GM18505 (cell line): ENCODE data around the gene SLC26A11.
"Not testable (repeated sequence)": the region's sequence is repeated elsewhere in the genome, so short reads cannot be mapped to it uniquely, and the experiment has no call there.

Experiments used
- ATAC-seq: cut with Tn5 transposase; IDR thresholded peaks from one replicate; pipeline ENCODE4 v1.9.1; 2021; ENCODE audit not compliant: unreplicated experiment
- POLR2A ChIP-seq: IDR thresholded peaks from 4 replicates; pipeline ENCODE4 v1.6.1; 2011; ENCODE audit warnings: borderline replicate concordance; ENCODE audit not compliant: insufficient read depth, insufficient read length; ENCODE audit errors: extremely low read depth

Gene SLC26A11

GRCh38 chr17:80187090-80187489, 33.1 kb upstream of the SLC26A11 start:
- TF ChIP-seq POLR2A = no peak
- ATAC-seq = no peak

GRCh38 chr17:80187515-80187941, 32.7 kb upstream of the SLC26A11 start:
- TF ChIP-seq POLR2A = no peak
- no peak for ATAC-seq

- TF ChIP-seq POLR2A = no peak
- no peak for ATAC-seq
Measured at GRCh38 chr17:80189611-80190010, 30.6 kb upstream of the SLC26A11 start.

GRCh38 chr17:80190716-80191115, 29.5 kb upstream of the SLC26A11 start:
- no peak for TF ChIP-seq POLR2A
- no peak for ATAC-seq

GRCh38 chr17:80191192-80191591, 29.0 kb upstream of the SLC26A11 start:
- no peak for TF ChIP-seq POLR2A
- ATAC-seq = no peak

DNA sequence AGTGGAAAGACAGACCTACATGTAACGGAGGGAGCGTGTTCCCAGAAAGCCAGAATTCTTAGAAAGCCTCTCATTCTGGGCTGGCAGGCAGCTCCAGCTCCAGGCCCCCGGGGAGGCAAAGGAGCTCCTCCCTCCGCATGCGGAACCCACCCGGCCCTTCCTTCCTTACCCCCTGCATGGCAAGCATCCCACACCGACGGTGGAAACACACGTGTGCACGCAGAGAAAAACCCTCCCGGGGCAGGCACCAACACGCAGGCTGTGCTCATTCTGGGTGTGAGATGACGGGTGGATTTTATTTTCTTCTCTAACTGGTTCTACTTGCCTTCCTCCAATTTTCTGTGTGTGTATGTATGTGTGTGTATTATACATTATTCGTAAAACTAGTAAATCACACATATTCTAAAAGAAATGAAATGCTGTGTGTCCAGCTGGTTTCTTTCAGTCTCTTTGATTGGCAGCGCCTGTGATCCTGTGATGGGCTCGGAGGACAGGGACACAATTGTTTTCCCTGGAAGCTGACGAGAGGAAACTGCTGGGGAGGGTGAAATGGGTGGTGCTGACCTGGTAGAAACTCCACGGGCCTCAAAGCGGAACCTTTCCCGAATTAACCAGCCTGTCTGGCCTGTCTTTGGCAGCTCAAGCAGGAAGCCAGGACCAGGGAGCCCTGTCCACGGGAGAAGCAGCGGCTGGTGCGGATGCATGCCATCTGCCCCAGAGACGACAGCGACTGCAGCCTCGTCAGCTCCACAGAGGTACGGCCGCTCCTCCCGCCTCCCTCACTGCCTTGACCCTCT, 28.2 kb upstream of the SLC26A11 start:
- no peak for TF ChIP-seq POLR2A
- ATAC-seq = no peak

GRCh38 chr17:80195141-80195540, 25.1 kb upstream of the SLC26A11 start:
- no peak for ATAC-seq
- no peak for TF ChIP-seq POLR2A

DNA sequence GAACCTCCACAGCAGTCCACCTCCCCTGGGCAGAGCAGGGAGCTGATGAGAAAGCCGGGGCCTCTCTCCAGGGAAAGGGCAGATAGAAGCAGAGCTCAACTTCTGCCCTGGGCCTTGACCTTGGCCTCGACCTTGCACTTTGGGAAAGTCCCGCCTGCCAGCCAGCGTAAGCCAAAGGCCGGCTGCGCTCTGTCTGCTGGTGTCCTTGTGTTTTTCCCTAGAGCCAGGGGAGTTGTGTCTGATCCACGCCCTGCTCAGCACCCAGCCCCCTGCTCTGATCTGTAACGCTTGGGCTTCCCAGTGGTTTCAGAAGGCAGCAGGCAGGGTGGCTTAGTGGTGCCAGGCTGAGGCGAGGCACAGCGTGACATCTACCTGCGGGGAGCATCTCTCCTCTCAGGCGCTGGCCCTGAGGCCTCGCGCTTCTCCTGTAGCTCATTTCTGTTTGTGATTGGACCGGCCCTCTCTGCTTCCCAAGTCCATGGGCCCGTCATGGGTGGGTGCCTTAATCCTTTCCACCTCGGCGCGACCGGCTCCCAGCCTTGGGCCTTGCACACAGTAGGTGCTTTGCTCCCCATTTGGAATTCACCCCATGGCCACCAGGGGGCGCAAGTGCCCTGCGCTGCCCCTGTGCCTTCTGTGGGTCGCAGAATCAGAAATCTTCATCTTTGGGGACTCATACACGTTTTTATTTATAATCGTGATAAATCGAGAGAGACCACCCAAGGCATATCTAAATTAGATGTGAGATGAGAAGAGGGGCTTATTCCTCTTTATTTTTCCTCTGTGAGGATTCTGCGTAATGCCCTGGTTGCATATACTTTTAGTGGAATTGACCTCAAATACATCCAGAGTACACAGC, 24.3 kb upstream of the SLC26A11 start:
- ATAC-seq = no peak
- no peak for TF ChIP-seq POLR2A

DNA sequence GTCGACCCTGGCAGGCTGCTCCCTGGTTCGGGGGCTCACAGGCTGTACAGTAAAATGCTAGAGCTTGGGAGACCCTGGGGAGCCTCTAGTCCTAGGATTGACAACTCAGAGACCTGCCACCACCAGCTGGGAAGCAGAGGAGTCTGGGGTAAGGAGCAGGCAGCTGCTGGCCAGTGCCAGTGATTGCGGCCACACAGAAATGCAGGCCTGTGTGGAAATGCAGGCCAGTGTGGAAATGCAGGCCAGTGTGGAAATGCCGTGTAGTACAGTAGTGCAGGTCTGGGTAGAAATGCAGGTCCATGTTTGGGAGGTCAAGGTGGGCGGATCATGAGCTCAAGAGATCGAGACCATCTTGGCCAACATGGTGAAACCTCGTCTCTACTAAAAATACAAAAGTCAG, 23.6 kb upstream of the SLC26A11 start:
- TF ChIP-seq POLR2A = no peak
- ATAC-seq = no peak

- TF ChIP-seq POLR2A = no peak
- ATAC-seq = no peak
Measured at GRCh38 chr17:80198144-80198661, 22.0 kb upstream of the SLC26A11 start.

- not testable (repeated sequence) for ATAC-seq
Measured at GRCh38 chr17:80199295-80199694, 20.9 kb upstream of the SLC26A11 start.

DNA sequence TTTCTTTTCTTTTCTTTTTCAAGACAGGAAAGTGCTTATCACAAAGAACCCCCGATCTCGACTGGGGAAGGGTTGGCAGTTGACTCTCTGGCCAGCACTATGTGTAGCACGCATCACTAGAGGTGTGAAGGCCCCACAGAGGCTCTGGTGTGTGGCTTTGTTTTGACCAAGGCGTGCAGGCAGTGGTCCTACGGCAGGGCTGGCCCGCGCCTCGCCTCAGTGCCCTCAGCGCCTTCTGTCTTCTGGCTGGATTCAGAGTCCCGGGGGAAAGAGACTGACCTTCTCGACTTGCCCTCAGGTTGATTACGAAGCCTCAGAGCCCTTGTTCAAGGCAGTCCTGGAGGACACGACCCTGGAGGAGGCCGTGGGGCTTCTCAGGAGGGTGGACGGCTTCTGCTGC, 18.8 kb upstream of the SLC26A11 start:
- no peak for TF ChIP-seq POLR2A
- no peak for ATAC-seq

- no peak for ATAC-seq
- TF ChIP-seq POLR2A = no peak
Measured at GRCh38 chr17:80202197-80202596, 18.0 kb upstream of the SLC26A11 start.
